SU-DHL-6 (cell line): ENCODE data around the gene FIGN.

Source experiments
- H2AFZ ChIP-seq: fragments of 200-600 bp; sonication (generic); 2 replicates; pipeline ENCODE4 v1.6.1; 2014; ENCODE audit warnings: low read depth, mild to moderate bottlenecking, moderate library complexity, mixed read lengths, antibody characterized with exemption, low read length; ENCODE audit not compliant: severe bottlenecking
- H3F3A ChIP-seq: fragments of 200-600 bp; shearing (Covaris generic); 2 replicates; pipeline ENCODE4 v1.6.0; 2016; ENCODE audit warnings: antibody characterized with exemption, mild to moderate bottlenecking; ENCODE audit not compliant: insufficient read depth
- H3K27ac ChIP-seq: fragments of 200-600 bp; sonication (generic); 2 replicates; pipeline ENCODE4 v1.5.1; 2016; ENCODE audit warnings: low read depth, mild to moderate bottlenecking, low read length, moderate library complexity, mixed read lengths
- H3K27me3 ChIP-seq: fragments of 200-600 bp; sonication (generic), shearing (Covaris generic); 2 replicates; pipeline ENCODE4 v1.6.0; 2014; ENCODE audit warnings: mild to moderate bottlenecking, low read length
- H3K36me3 ChIP-seq: fragments of 200-600 bp; sonication (generic); 2 replicates; pipeline ENCODE4 v1.6.1; 2014; ENCODE audit warnings: mild to moderate bottlenecking, low read length, mixed read lengths
- H3K4me2 ChIP-seq: fragments of 300-600, 200-600 bp; shearing (Covaris generic), sonication (generic); 2 replicates; pipeline ENCODE4 v1.6.0; 2014; ENCODE audit warnings: low read length, low read depth, mild to moderate bottlenecking; ENCODE audit not compliant: poor library complexity, severe bottlenecking
- H3K4me3 ChIP-seq: fragments of 200-600 bp; sonication (generic); 2 replicates; pipeline ENCODE4 v1.5.1; 2014; ENCODE audit warnings: antibody characterized with exemption, low read length, mild to moderate bottlenecking, mixed read lengths; ENCODE audit not compliant: insufficient read depth, poor library complexity, severe bottlenecking
- H3K79me2 ChIP-seq: fragments of 200-600 bp; sonication (generic); 2 replicates; pipeline ENCODE4 v1.6.1; 2014; ENCODE audit warnings: mild to moderate bottlenecking, low read length, moderate library complexity; ENCODE audit not compliant: insufficient read depth
- H3K9ac ChIP-seq: fragments of 200-600 bp; sonication (generic); 2 replicates; pipeline ENCODE4 v1.7.0; 2014; ENCODE audit warnings: mild to moderate bottlenecking, low read length
- H3K9me2 ChIP-seq: fragments of 200-600 bp; sonication (generic); replicated peaks from 2 replicates; pipeline ENCODE4 v1.6.1; 2014; ENCODE audit warnings: low read length; ENCODE audit not compliant: insufficient read depth
- H3K9me3 ChIP-seq: fragments of 200-600 bp; sonication (generic); 2 replicates; pipeline ENCODE4 v1.6.1; 2014; ENCODE audit warnings: low read length, mixed read lengths; ENCODE audit not compliant: insufficient read depth
- H4K20me1 ChIP-seq: fragments of 200-600 bp; sonication (generic); 2 replicates; pipeline ENCODE4 v1.6.1; 2014; ENCODE audit warnings: low read depth, mild to moderate bottlenecking, antibody characterized with exemption, low read length, moderate library complexity, mixed read lengths
- EZH2phosphoT487 ChIP-seq: fragments of 200-600 bp; sonication (generic), shearing (Covaris generic); conservative IDR thresholded peaks from 2 replicates; pipeline ENCODE4 v1.6.1; 2018; ENCODE audit warnings: mild to moderate bottlenecking, antibody characterized with exemption, low read length, moderate library complexity, mixed read lengths
- TF ChIP-seq, protein P1 (sequence below): fragments of 200-600 bp; sonication (generic); IDR thresholded peaks from one replicate; pipeline ENCODE4 v1.5.1; 2017; ENCODE audit warnings: antibody characterized with exemption, mild to moderate bottlenecking, low read length, moderate library complexity; ENCODE audit not compliant: insufficient read depth, poor library complexity, severe bottlenecking

The FIGN gene

DNA sequence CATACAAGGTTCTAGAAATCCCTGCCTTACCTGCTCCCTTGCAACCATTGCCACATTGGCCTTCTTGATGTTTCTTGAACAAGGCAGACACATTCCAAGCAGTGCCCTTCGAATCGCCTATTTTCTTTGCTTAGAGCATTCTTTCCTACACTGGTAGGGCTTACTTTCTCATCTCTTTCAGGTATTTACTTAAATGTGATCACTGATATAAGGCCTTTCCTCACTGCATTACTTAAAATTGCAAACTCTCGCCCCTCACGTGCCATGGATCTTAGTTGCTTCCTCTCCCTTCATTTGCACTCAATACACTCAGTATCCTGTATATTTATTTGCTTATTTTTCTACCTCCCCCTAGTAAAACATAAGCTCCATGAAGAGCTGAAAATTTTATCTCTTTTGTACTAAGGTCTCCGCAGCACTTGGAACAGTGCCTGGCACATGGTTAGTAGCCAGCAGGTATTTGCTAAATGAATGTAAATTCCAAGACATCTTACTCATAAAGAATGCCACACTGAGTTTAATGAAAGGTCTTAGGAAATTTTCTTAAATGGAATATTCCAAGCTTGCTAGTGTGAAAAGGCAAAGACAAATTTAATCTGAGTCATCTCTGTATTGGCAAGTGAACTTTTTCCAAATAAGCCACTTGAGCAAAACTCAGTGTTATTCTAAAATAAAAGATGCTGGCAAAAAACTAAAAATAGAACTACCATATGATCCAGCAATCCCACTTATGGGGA, 42.4 kb upstream of the FIGN start:
- H3K9ac ChIP-seq: no peak overlapping the region
- no peaks in the 10 kb centered on the region for H3K27me3 ChIP-seq
- no peaks in the 10 kb centered on the region for H3K36me3 ChIP-seq
- TF ChIP-seq EZH2phosphoT487: no peak
- TF ChIP-seq, protein P1, sequence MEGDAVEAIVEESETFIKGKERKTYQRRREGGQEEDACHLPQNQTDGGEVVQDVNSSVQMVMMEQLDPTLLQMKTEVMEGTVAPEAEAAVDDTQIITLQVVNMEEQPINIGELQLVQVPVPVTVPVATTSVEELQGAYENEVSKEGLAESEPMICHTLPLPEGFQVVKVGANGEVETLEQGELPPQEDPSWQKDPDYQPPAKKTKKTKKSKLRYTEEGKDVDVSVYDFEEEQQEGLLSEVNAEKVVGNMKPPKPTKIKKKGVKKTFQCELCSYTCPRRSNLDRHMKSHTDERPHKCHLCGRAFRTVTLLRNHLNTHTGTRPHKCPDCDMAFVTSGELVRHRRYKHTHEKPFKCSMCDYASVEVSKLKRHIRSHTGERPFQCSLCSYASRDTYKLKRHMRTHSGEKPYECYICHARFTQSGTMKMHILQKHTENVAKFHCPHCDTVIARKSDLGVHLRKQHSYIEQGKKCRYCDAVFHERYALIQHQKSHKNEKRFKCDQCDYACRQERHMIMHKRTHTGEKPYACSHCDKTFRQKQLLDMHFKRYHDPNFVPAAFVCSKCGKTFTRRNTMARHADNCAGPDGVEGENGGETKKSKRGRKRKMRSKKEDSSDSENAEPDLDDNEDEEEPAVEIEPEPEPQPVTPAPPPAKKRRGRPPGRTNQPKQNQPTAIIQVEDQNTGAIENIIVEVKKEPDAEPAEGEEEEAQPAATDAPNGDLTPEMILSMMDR: no peak
- no peaks in the 10 kb centered on the region for H3K9me3 ChIP-seq
- H3F3A ChIP-seq: no peaks in the 10 kb centered on the region
- no peak overlapping the region for H3K4me2 ChIP-seq
- H3K79me2 ChIP-seq: no peaks in the 10 kb centered on the region
- H2AFZ ChIP-seq: no peak overlapping the region
- H3K9me2 ChIP-seq: no peaks in the 10 kb centered on the region
- H3K4me3 ChIP-seq: no peak overlapping the region
- H3K27ac ChIP-seq: no peak overlapping the region
- no peaks in the 10 kb centered on the region for H4K20me1 ChIP-seq

- no peaks in the 10 kb centered on the region for H3F3A ChIP-seq
- no peak overlapping the region for H3K4me2 ChIP-seq
- no peak overlapping the region for H3K9ac ChIP-seq
- H3K4me3 ChIP-seq: no peak overlapping the region
- no peaks in the 10 kb centered on the region for H3K9me3 ChIP-seq
- no peaks in the 10 kb centered on the region for H4K20me1 ChIP-seq
- TF ChIP-seq, protein P1: no peak
- TF ChIP-seq EZH2phosphoT487: no peak
- H3K36me3 ChIP-seq: no peaks in the 10 kb centered on the region
- H3K27ac ChIP-seq: no peak overlapping the region
- H2AFZ ChIP-seq: no peak overlapping the region
- no peaks in the 10 kb centered on the region for H3K79me2 ChIP-seq
- H3K9me2 ChIP-seq: no peaks in the 10 kb centered on the region
- no peaks in the 10 kb centered on the region for H3K27me3 ChIP-seq
These were observed 39.5 kb upstream of the FIGN start for GRCh38 chr2:163775304-163775703.

GRCh38 chr2:163774862-163775261, 39.1 kb upstream of the FIGN start:
- Histone ChIP-seq H3F3A (no peaks in the 10 kb centered on the region), H3K79me2 (no peaks in the 10 kb centered on the region), H3K4me3 (no peak overlapping the region), H3K9me3 (no peaks in the 10 kb centered on the region), H3K27me3 (no peaks in the 10 kb centered on the region), H3K4me2 (no peak overlapping the region), H3K36me3 (no peaks in the 10 kb centered on the region), H3K9ac (no peak overlapping the region), H2AFZ (no peak overlapping the region), H3K9me2 (no peaks in the 10 kb centered on the region), H3K27ac (no peak overlapping the region), H4K20me1 (no peaks in the 10 kb centered on the region)
- TF ChIP-seq EZH2phosphoT487: no peak
- TF ChIP-seq, protein P1: no peak
